H1 (cell line): ENCODE results near the gene PTPRD. TPM values are rescaled to one million over a fixed set of nuclear protein-coding genes. Genes with fewer than 3 reads are reported as not detected.

ENCODE experiments used
- CTCF ChIA-PET: fragments of 300-600 bp; sonication (Branson Sonifier 250); formaldehyde crosslinking; loops from one replicate; lab custom pipeline; 2021; ENCODE audit not compliant: partially characterized antibody; lab: Charles Lee
- POLR2A ChIA-PET: fragments of 300-600 bp; sonication (Branson Sonifier 250); formaldehyde crosslinking; loops from one replicate; lab custom pipeline; 2021; ENCODE audit warnings: inconsistent platforms; ENCODE audit not compliant: partially characterized antibody; lab: Charles Lee
- DNase-seq, 2 experiments: peaks; one replicate each; pipeline versions ENCODE4 v3.0.0 to v3.0.0-alpha.2; 2010 to 2022; ENCODE audit warnings: low spot score in 2 of 2, low read depth in 1 of 2, mixed read lengths in 1 of 2
- FAIRE-seq: peaks from 2 replicates; lab custom pipeline; 2011; peaks lifted over from hg19 to GRCh38; lab: Jason Lieb, UNC
- H2AFZ ChIP-seq: 2 replicates; pipeline ENCODE4 v1.8.1; 2012; ENCODE audit warnings: low read length, inconsistent platforms
- H2AK5ac ChIP-seq: 2 replicates; pipeline ENCODE4 v1.6.1; 2013; ENCODE audit warnings: low read depth, low read length
- H2BK120ac ChIP-seq: replicated peaks from 2 replicates; pipeline ENCODE3; 2013; ENCODE audit warnings: low read depth, low read length, inconsistent platforms
- H2BK12ac ChIP-seq: 2 replicates; pipeline ENCODE4 v1.6.1; 2013; ENCODE audit warnings: low read depth, low read length
- H2BK15ac ChIP-seq: 2 replicates; pipeline ENCODE4 v1.6.1; 2013; ENCODE audit warnings: low read length
- H2BK20ac ChIP-seq: 2 replicates; pipeline ENCODE4 v1.6.1; 2013; ENCODE audit warnings: low read length
- H2BK5ac ChIP-seq: 2 replicates; pipeline ENCODE4 v1.6.1; 2013; ENCODE audit warnings: low read depth, low read length
- H3K14ac ChIP-seq: 2 replicates; pipeline ENCODE4 v1.6.1; 2013; ENCODE audit warnings: inconsistent platforms; ENCODE audit not compliant: insufficient read length
- H3K18ac ChIP-seq: 2 replicates; pipeline ENCODE4 v1.6.1; 2013; ENCODE audit warnings: low read length; ENCODE audit errors: extremely low read depth
- H3K23ac ChIP-seq: 2 replicates; pipeline ENCODE4 v1.6.1; 2013; ENCODE audit warnings: inconsistent platforms; ENCODE audit not compliant: insufficient read length
- H3K23me2 ChIP-seq: 2 replicates; pipeline ENCODE4 v1.6.1; 2013; ENCODE audit warnings: low read depth, low read length
- H3K27ac ChIP-seq: 2 replicates; pipeline ENCODE4 v1.6.1; 2011; ENCODE audit warnings: low read depth, low read length, inconsistent platforms
- H3K27me3 ChIP-seq, 4 experiments: replicated peaks in 1 of 4; 1 replicate in 1 of 4; 2 replicates in 3 of 4; pipeline versions ENCODE4 v1.6.1 to v1.8.1; 2011 to 2013; ENCODE audit warnings: low read length in 3 of 4, mild to moderate bottlenecking in 3 of 4, inconsistent platforms in 2 of 4, mixed read lengths in 2 of 4, moderate library complexity in 1 of 4; ENCODE audit not compliant: control insufficient read depth in 3 of 4, insufficient read depth in 3 of 4; ENCODE audit errors: extremely low read depth in 1 of 4
- H3K36me3 ChIP-seq, 4 experiments: 2 replicates each; pipeline versions ENCODE4 v1.6.1 to v1.8.1; 2011 to 2013; ENCODE audit warnings: mild to moderate bottlenecking in 4 of 4, low read length in 3 of 4, moderate library complexity in 2 of 4, control low read depth in 1 of 4, inconsistent platforms in 1 of 4; ENCODE audit not compliant: insufficient read depth in 4 of 4, control insufficient read depth in 2 of 4
- H3K4ac ChIP-seq: replicated peaks from 2 replicates; pipeline ENCODE3; 2013; ENCODE audit warnings: low read length, low read depth, mixed read lengths, inconsistent platforms; ENCODE audit not compliant: insufficient read length
- H3K4me1 ChIP-seq, 4 experiments: replicated peaks in 1 of 4; 1 replicate in 1 of 4; 2 replicates in 3 of 4; pipeline versions ENCODE4 v1.6.1 to v1.8.1; 2011 to 2013; ENCODE audit warnings: low read length in 3 of 4, inconsistent platforms in 2 of 4, mixed read lengths in 1 of 4; ENCODE audit not compliant: insufficient read depth in 4 of 4, control insufficient read depth in 3 of 4
- H3K4me2 ChIP-seq, 2 experiments: 2 replicates each; pipeline versions ENCODE4 v1.6.1 to v1.8.1; 2011 to 2013; ENCODE audit warnings: low read depth in 2 of 2, low read length in 2 of 2, control low read depth in 1 of 2, inconsistent platforms in 1 of 2, mild to moderate bottlenecking in 1 of 2; ENCODE audit not compliant: insufficient read depth in 1 of 2
- H3K4me3 ChIP-seq, 4 experiments: fragments of 200-600, 300-600 bp in 1 of 4; sonication (generic), shearing (Covaris generic), sonication (Bioruptor Twin) in 1 of 4; 2 replicates each; pipeline versions ENCODE4 v1.5.1 to v1.8.1; 2011 to 2016; ENCODE audit warnings: low read length in 4 of 4, low read depth in 3 of 4, control low read depth in 2 of 4, inconsistent platforms in 2 of 4, mild to moderate bottlenecking in 2 of 4, mixed read lengths in 1 of 4, moderate library complexity in 1 of 4; ENCODE audit not compliant: insufficient read depth in 2 of 4; ENCODE audit errors: extremely low read depth in 1 of 4
- H3K56ac ChIP-seq: replicated peaks from 2 replicates; pipeline ENCODE3; 2013; ENCODE audit warnings: low read depth, mild to moderate bottlenecking, mixed read lengths, low read length, inconsistent platforms; ENCODE audit not compliant: insufficient read length
- H3K79me1 ChIP-seq: 2 replicates; pipeline ENCODE4 v1.6.1; 2013; ENCODE audit warnings: low read depth, low read length, control low read depth
- H3K79me2 ChIP-seq, 2 experiments: 2 replicates each; pipeline versions ENCODE4 v1.6.1 to v1.8.1; 2012 to 2013; ENCODE audit warnings: low read length in 2 of 2, mild to moderate bottlenecking in 2 of 2, inconsistent platforms in 1 of 2; ENCODE audit not compliant: insufficient read depth in 2 of 2, control insufficient read depth in 1 of 2
- H3K9ac ChIP-seq, 4 experiments: replicated peaks in 1 of 4; 1 replicate in 1 of 4; 2 replicates in 3 of 4; pipeline versions ENCODE4 v1.6.1 to v1.8.1; 2011 to 2013; ENCODE audit warnings: low read depth in 3 of 4, low read length in 3 of 4, control low read depth in 2 of 4, mild to moderate bottlenecking in 2 of 4, moderate library complexity in 2 of 4, inconsistent platforms in 1 of 4; ENCODE audit errors: extremely low read depth in 1 of 4
- H3K9me3 ChIP-seq, 2 experiments: 2 replicates each; pipeline versions ENCODE4 v1.6.1 to v1.8.1; 2012 to 2013; ENCODE audit warnings: mild to moderate bottlenecking in 2 of 2, moderate library complexity in 2 of 2, control low read depth in 1 of 2, inconsistent platforms in 1 of 2, low read depth in 1 of 2, low read length in 1 of 2, mixed read lengths in 1 of 2; ENCODE audit not compliant: insufficient read depth in 2 of 2
- H4K20me1 ChIP-seq, 2 experiments: replicated peaks in 1 of 2; 2 replicates each; pipeline versions ENCODE3 to v1.8.1; 2011 to 2013; ENCODE audit warnings: inconsistent platforms in 2 of 2, low read length in 2 of 2, mild to moderate bottlenecking in 1 of 2; ENCODE audit not compliant: insufficient read depth in 2 of 2, control insufficient read depth in 1 of 2
- H4K5ac ChIP-seq: 2 replicates; pipeline ENCODE4 v1.6.1; 2013; ENCODE audit warnings: low read length, low read depth, mixed read lengths, inconsistent platforms; ENCODE audit not compliant: insufficient read length
- H4K8ac ChIP-seq: 2 replicates; pipeline ENCODE4 v1.8.0; 2013; ENCODE audit warnings: mild to moderate bottlenecking, moderate library complexity, low read length, inconsistent platforms; ENCODE audit not compliant: insufficient read depth; ENCODE audit errors: extremely low read depth
- H4K91ac ChIP-seq: replicated peaks from 2 replicates; pipeline ENCODE3; 2013; ENCODE audit warnings: low read length, mixed read lengths, inconsistent platforms; ENCODE audit not compliant: insufficient read length
- GABPA ChIP-seq: IDR thresholded peaks from 2 replicates; pipeline ENCODE4 v1.6.1; 2011; ENCODE audit warnings: mild to moderate bottlenecking, low read length, moderate library complexity, borderline replicate concordance; ENCODE audit not compliant: insufficient read depth
- YY1 ChIP-seq: IDR thresholded peaks from 2 replicates; pipeline ENCODE4 v1.6.1; 2011; ENCODE audit warnings: low read depth, mild to moderate bottlenecking, low read length
- WGBS, 2 experiments: shearing (Covaris generic) in 1 of 2; methylation state at CpG; one replicate each; pipeline versions ENCODE4 v1.1.6 to v1.1.7; 2013 to 2015; ENCODE audit warnings: low lambda C conversion rate in 2 of 2, mixed read lengths in 2 of 2, inconsistent platforms in 1 of 2, low coverage in 1 of 2, missing lambda C conversion rate in 1 of 2; ENCODE audit not compliant: insufficient replicate concordance in 2 of 2, insufficient coverage in 1 of 2, insufficient read length in 1 of 2; ENCODE audit errors: extremely low coverage in 1 of 2, missing lambda C conversion rate in 1 of 2; 5-methylcytosine and 5-hydroxymethylcytosine counted together
- polyA plus RNA-seq, 7 experiments: library from polyadenylated mRNA; depleted of rRNA in 3 of 7; stranded (reverse) in 5 of 7; unstranded in 2 of 7; fragments of >200 nt in 5 of 7; fragments of 200-250 nt in 2 of 7; gene quantifications; 1 replicate in 5 of 7; 2 replicates in 1 of 7; 4 replicates in 1 of 7; pipeline versions ENCODE4 v1.2.1 to v1.2.3, GENCODE V29; 2011 to 2013; ENCODE audit warnings: missing spikeins in 2 of 7, mixed read lengths in 2 of 7
- total RNA-seq: library from RNA; stranded (reverse); fragmentation: NEBNext Ultra II Directional; extraction: Animal tissue kit (Norgen Biotek cat#: 25700); gene quantifications from 2 replicates; pipeline ENCODE4 v1.2.1, GENCODE V29; 2021

PTPRD gene
- total and polyA plus RNA-seq, 2 of the 8 experiments (the other 6 are each of a cell fraction or from before 2014, with no cell fraction given) = 17.2 to 77.0 TPM

- H3K79me1 ChIP-seq = no peaks in the 10 kb centered on the region
- no peaks in the 10 kb centered on the region for H3K9me3 ChIP-seq
- CTCF ChIA-PET = interaction anchor here (0.9 to 1.7 kb wide), 4 partner anchors 19 to 193 kb away, joined by 3 to 5 read pairs (median 4); no protein-coding TSS in a partner anchor
- no peak overlapping the region for H2BK120ac ChIP-seq
- no peak overlapping the region for H4K91ac ChIP-seq
- TF ChIP-seq GABPA (no peak), YY1 (peak; percentile 47; the same call in 1 of the 2 replicates)
- DNase-seq (no peak), FAIRE-seq (no peak)
- H2BK5ac ChIP-seq = no peak overlapping the region
- H2BK15ac ChIP-seq = no peak overlapping the region
- no peak overlapping the region for H3K56ac ChIP-seq
- H3K23me2 ChIP-seq = no peaks in the 10 kb centered on the region
- H3K4ac ChIP-seq = no peak overlapping the region
- H3K36me3 ChIP-seq = no peaks in the 10 kb centered on the region; a peak in 1 of 8 replicates
- H3K4me1 ChIP-seq = peaks cover 0 to 9% (median 2%) of the 10 kb centered on the region in 4 experiments; a peak in 2 of 7 replicates
- no peak overlapping the region for H4K8ac ChIP-seq
- peak overlapping the region in 1 of 2 experiments; percentile 5; a peak in 1 of 4 replicates for H3K4me2 ChIP-seq
- peak overlapping the region in 1 of 4 experiments; percentile 23; a peak in 1 of 7 replicates for H3K9ac ChIP-seq
- no peak overlapping the region for H4K5ac ChIP-seq
- peaks cover 0 to 42% of the 10 kb centered on the region in 2 experiments; a peak in 2 of 4 replicates for H3K79me2 ChIP-seq
- no peak overlapping the region for H3K27ac ChIP-seq
- H4K20me1 ChIP-seq = no peaks in the 10 kb centered on the region
- no peak overlapping the region for H3K23ac ChIP-seq
- POLR2A ChIA-PET = interaction anchor here (0.6 kb wide), 1 partner anchor 16 kb away, joined by 3 read pairs; no protein-coding TSS in a partner anchor
- WGBS, 2 experiments = 49% methylated on average over 4 of the region's 4 CpGs; no CpG with 5 or more reads in 1 of the 2 experiments
- no peak overlapping the region for H2AK5ac ChIP-seq
- no peak overlapping the region for H3K18ac ChIP-seq
- H3K4me3 ChIP-seq = no peak overlapping the region
- H2BK20ac ChIP-seq = no peak overlapping the region
- no peaks in the 10 kb centered on the region; a peak in 2 of 7 replicates for H3K27me3 ChIP-seq
- no peak overlapping the region for H2BK12ac ChIP-seq
- no peak overlapping the region for H2AFZ ChIP-seq
- no peak overlapping the region for H3K14ac ChIP-seq
Observed at GRCh38 chr9:8852301-8852864, 1760.4 kb downstream of the PTPRD start.
